SU-DHL-6 (cell line): ENCODE measurements around the gene C3orf18.

Experiments
- H2AFZ ChIP-seq: fragments of 200-600 bp; sonication (generic); 2 replicates; pipeline ENCODE4 v1.6.1; 2014; ENCODE audit warnings: low read depth, mild to moderate bottlenecking, moderate library complexity, mixed read lengths, antibody characterized with exemption, low read length; ENCODE audit not compliant: severe bottlenecking
- H3F3A ChIP-seq: fragments of 200-600 bp; shearing (Covaris generic); 2 replicates; pipeline ENCODE4 v1.6.0; 2016; ENCODE audit warnings: antibody characterized with exemption, mild to moderate bottlenecking; ENCODE audit not compliant: insufficient read depth
- H3K27ac ChIP-seq: fragments of 200-600 bp; sonication (generic); 2 replicates; pipeline ENCODE4 v1.5.1; 2016; ENCODE audit warnings: low read depth, mild to moderate bottlenecking, low read length, moderate library complexity, mixed read lengths
- H3K27me3 ChIP-seq: fragments of 200-600 bp; sonication (generic), shearing (Covaris generic); 2 replicates; pipeline ENCODE4 v1.6.0; 2014; ENCODE audit warnings: mild to moderate bottlenecking, low read length
- H3K36me3 ChIP-seq: fragments of 200-600 bp; sonication (generic); 2 replicates; pipeline ENCODE4 v1.6.1; 2014; ENCODE audit warnings: mild to moderate bottlenecking, low read length, mixed read lengths
- H3K4me2 ChIP-seq: fragments of 300-600, 200-600 bp; shearing (Covaris generic), sonication (generic); 2 replicates; pipeline ENCODE4 v1.6.0; 2014; ENCODE audit warnings: low read length, low read depth, mild to moderate bottlenecking; ENCODE audit not compliant: poor library complexity, severe bottlenecking
- H3K4me3 ChIP-seq: fragments of 200-600 bp; sonication (generic); 2 replicates; pipeline ENCODE4 v1.5.1; 2014; ENCODE audit warnings: antibody characterized with exemption, low read length, mild to moderate bottlenecking, mixed read lengths; ENCODE audit not compliant: insufficient read depth, poor library complexity, severe bottlenecking
- H3K79me2 ChIP-seq: fragments of 200-600 bp; sonication (generic); 2 replicates; pipeline ENCODE4 v1.6.1; 2014; ENCODE audit warnings: mild to moderate bottlenecking, low read length, moderate library complexity; ENCODE audit not compliant: insufficient read depth
- H3K9ac ChIP-seq: fragments of 200-600 bp; sonication (generic); 2 replicates; pipeline ENCODE4 v1.7.0; 2014; ENCODE audit warnings: mild to moderate bottlenecking, low read length
- H3K9me2 ChIP-seq: fragments of 200-600 bp; sonication (generic); replicated peaks from 2 replicates; pipeline ENCODE4 v1.6.1; 2014; ENCODE audit warnings: low read length; ENCODE audit not compliant: insufficient read depth
- H3K9me3 ChIP-seq: fragments of 200-600 bp; sonication (generic); 2 replicates; pipeline ENCODE4 v1.6.1; 2014; ENCODE audit warnings: low read length, mixed read lengths; ENCODE audit not compliant: insufficient read depth
- H4K20me1 ChIP-seq: fragments of 200-600 bp; sonication (generic); 2 replicates; pipeline ENCODE4 v1.6.1; 2014; ENCODE audit warnings: low read depth, mild to moderate bottlenecking, antibody characterized with exemption, low read length, moderate library complexity, mixed read lengths
- CTCF ChIP-seq: fragments of 200-600 bp; sonication (generic); IDR thresholded peaks from one replicate; pipeline ENCODE4 v1.5.1; 2017; ENCODE audit warnings: antibody characterized with exemption, mild to moderate bottlenecking, low read length, moderate library complexity; ENCODE audit not compliant: insufficient read depth, poor library complexity, severe bottlenecking
- EZH2phosphoT487 ChIP-seq: fragments of 200-600 bp; sonication (generic), shearing (Covaris generic); conservative IDR thresholded peaks from 2 replicates; pipeline ENCODE4 v1.6.1; 2018; ENCODE audit warnings: mild to moderate bottlenecking, antibody characterized with exemption, low read length, moderate library complexity, mixed read lengths

The C3orf18 gene

GRCh38 chr3:50534681-50535330 lies 32.7 kb downstream of the C3orf18 start:
- no peak overlapping the region for H3K4me2 ChIP-seq
- H3K9me3 ChIP-seq, result no peaks in the 10 kb centered on the region
- H3K27ac ChIP-seq, result no peak overlapping the region
- no peaks in the 10 kb centered on the region for H3K36me3 ChIP-seq
- H2AFZ ChIP-seq, result no peak overlapping the region
- H4K20me1 ChIP-seq, result no peaks in the 10 kb centered on the region
- H3F3A ChIP-seq, result no peaks in the 10 kb centered on the region
- TF ChIP-seq CTCF (no peak), EZH2phosphoT487 (no peak)
- no peak overlapping the region for H3K9ac ChIP-seq
- H3K27me3 ChIP-seq, result no peaks in the 10 kb centered on the region
- H3K9me2 ChIP-seq, result no peaks in the 10 kb centered on the region
- H3K79me2 ChIP-seq, result no peaks in the 10 kb centered on the region
- no peak overlapping the region for H3K4me3 ChIP-seq

GRCh38 chr3:50533807-50534461 lies 33.6 kb downstream of the C3orf18 start:
- Histone ChIP-seq H3K9ac (no peak overlapping the region), H3K9me3 (no peaks in the 10 kb centered on the region), H4K20me1 (no peaks in the 10 kb centered on the region), H3K79me2 (no peaks in the 10 kb centered on the region), H3K4me3 (no peak overlapping the region), H3K36me3 (no peaks in the 10 kb centered on the region), H3K4me2 (no peak overlapping the region), H3K9me2 (no peaks in the 10 kb centered on the region), H3F3A (no peaks in the 10 kb centered on the region), H2AFZ (no peak overlapping the region), H3K27ac (no peak overlapping the region), H3K27me3 (no peaks in the 10 kb centered on the region)
- no peak for TF ChIP-seq CTCF
- TF ChIP-seq EZH2phosphoT487, result no peak

- Histone ChIP-seq H3K9ac (no peak overlapping the region), H4K20me1 (no peaks in the 10 kb centered on the region), H3K9me2 (no peaks in the 10 kb centered on the region), H3K4me3 (no peak overlapping the region), H3F3A (no peaks in the 10 kb centered on the region), H3K9me3 (no peaks in the 10 kb centered on the region), H2AFZ (no peak overlapping the region), H3K27ac (no peak overlapping the region), H3K4me2 (no peak overlapping the region), H3K36me3 (no peaks in the 10 kb centered on the region), H3K27me3 (no peaks in the 10 kb centered on the region), H3K79me2 (no peaks in the 10 kb centered on the region)
- TF ChIP-seq CTCF, result no peak
- TF ChIP-seq EZH2phosphoT487, result no peak
These were observed 34.2 kb downstream of the C3orf18 start for GRCh38 chr3:50533316-50533715.
